ENCODE data around the gene SAMHD1.
"Not testable (repeated sequence)": the region's sequence is repeated elsewhere in the genome, so short reads cannot be mapped to it uniquely, and the experiment has no call there.

The SAMHD1 gene

GRCh38 chr20:36849333-36850065 is 102.0 kb downstream of the SAMHD1 start:
- Histone ChIP-seq H3K36me3 (ENCODE audit: control insufficient read depth in 2 of 2, insufficient read depth in 2 of 2, low read length in 2 of 2) (peaks cover 4 to 5% of the 10 kb centered on the region in 2 donors), H3K27ac (ENCODE audit: low read length) (peak overlapping the region; percentile 98), H3K4me1 (ENCODE audit: control insufficient read depth, insufficient read depth, low read length) (peaks cover 75% of the 10 kb centered on the region), H3K9ac (ENCODE audit: low read length in 2 of 2) (no peak overlapping the region), H3K4me3 (ENCODE audit: low read length in 2 of 2) (no peak overlapping the region), H3K9me3 (ENCODE audit: control insufficient read depth in 2 of 2, low read length in 2 of 2) (peaks cover 0 to 3% of the 10 kb centered on the region in 2 donors), H3K27me3 (ENCODE audit: control insufficient read depth in 1 of 2, insufficient read depth in 2 of 2, low read length in 2 of 2) (no peaks in the 10 kb centered on the region)

GRCh38 chr20:36848677-36849076 is 102.8 kb downstream of the SAMHD1 start:
- H3K9me3 ChIP-seq (ENCODE audit: control insufficient read depth in 2 of 2, low read length in 2 of 2), result peaks cover 0 to 3% of the 10 kb centered on the region in 2 donors
- no peak overlapping the region for H3K9ac ChIP-seq (ENCODE audit: low read length in 2 of 2)
- H3K4me3 ChIP-seq (ENCODE audit: low read length in 2 of 2), result no peak overlapping the region
- no peaks in the 10 kb centered on the region for H3K27me3 ChIP-seq (ENCODE audit: control insufficient read depth in 1 of 2, insufficient read depth in 2 of 2, low read length in 2 of 2)
- H3K4me1 ChIP-seq (ENCODE audit: control insufficient read depth, insufficient read depth, low read length), result peaks cover 70% of the 10 kb centered on the region
- H3K36me3 ChIP-seq (ENCODE audit: control insufficient read depth in 2 of 2, insufficient read depth in 2 of 2, low read length in 2 of 2), result peaks cover 4 to 5% of the 10 kb centered on the region in 2 donors
- H3K27ac ChIP-seq (ENCODE audit: low read length), result peak overlapping the region; percentile 98

- Histone ChIP-seq H3K27me3 (ENCODE audit: control insufficient read depth in 1 of 2, insufficient read depth in 2 of 2, low read length in 2 of 2) (no peaks in the 10 kb centered on the region), H3K9me3 (ENCODE audit: control insufficient read depth in 2 of 2, low read length in 2 of 2) (peaks cover 0 to 3% of the 10 kb centered on the region in 2 donors), H3K27ac (ENCODE audit: low read length) (peak overlapping the region; percentile 98), H3K36me3 (ENCODE audit: control insufficient read depth in 2 of 2, insufficient read depth in 2 of 2, low read length in 2 of 2) (peaks cover 2 to 5% of the 10 kb centered on the region in 2 donors), H3K4me3 (ENCODE audit: low read length in 2 of 2) (no peak overlapping the region), H3K9ac (ENCODE audit: low read length in 2 of 2) (peak overlapping the region; percentile 29 to 66), H3K4me1 (ENCODE audit: control insufficient read depth, insufficient read depth, low read length) (peaks cover 71% of the 10 kb centered on the region)
Measured at GRCh38 chr20:36848078-36848660, 103.3 kb downstream of the SAMHD1 start.

- no peaks in the 10 kb centered on the region for H3K27me3 ChIP-seq (ENCODE audit: control insufficient read depth in 1 of 2, insufficient read depth in 2 of 2, low read length in 2 of 2)
Measured at GRCh38 chr20:36847710-36848040, 103.8 kb downstream of the SAMHD1 start.

GRCh38 chr20:36847009-36847709 is 104.3 kb downstream of the SAMHD1 start:
- Histone ChIP-seq H3K4me3 (ENCODE audit: low read length in 2 of 2) (peak overlapping the region in 1 of 2 donors; percentile 29), H3K4me1 (ENCODE audit: control insufficient read depth, insufficient read depth, low read length) (peaks cover 66% of the 10 kb centered on the region), H3K9ac (ENCODE audit: low read length in 2 of 2) (peak overlapping the region; percentile 66 to 76)

More at GRCh38 chr20:36847710-36848040, 103.8 kb downstream of the SAMHD1 start:
- H3K27ac ChIP-seq (ENCODE audit: low read length), result peak overlapping the region; percentile 98
- peaks cover 71% of the 10 kb centered on the region for H3K4me1 ChIP-seq (ENCODE audit: control insufficient read depth, insufficient read depth, low read length)
- peaks cover 0 to 3% of the 10 kb centered on the region in 2 donors for H3K9me3 ChIP-seq (ENCODE audit: control insufficient read depth in 2 of 2, low read length in 2 of 2)
- peaks cover 2 to 4% of the 10 kb centered on the region in 2 donors for H3K36me3 ChIP-seq (ENCODE audit: control insufficient read depth in 2 of 2, insufficient read depth in 2 of 2, low read length in 2 of 2)
- peak overlapping the region; percentile 66 to 76 for H3K9ac ChIP-seq (ENCODE audit: low read length in 2 of 2)
- H3K4me3 ChIP-seq (ENCODE audit: low read length in 2 of 2), result no peak overlapping the region

GRCh38 chr20:36845288-36845971 is 106.1 kb downstream of the SAMHD1 start:
- Histone ChIP-seq H3K9ac (ENCODE audit: low read length in 2 of 2) (peak overlapping the region; percentile 21 to 59), H3K27me3 (ENCODE audit: control insufficient read depth in 1 of 2, insufficient read depth in 2 of 2, low read length in 2 of 2) (no peaks in the 10 kb centered on the region), H3K27ac (ENCODE audit: low read length) (peak overlapping the region; percentile 98)

More at GRCh38 chr20:36847009-36847709, 104.3 kb downstream of the SAMHD1 start:
- H3K36me3 ChIP-seq (ENCODE audit: control insufficient read depth in 2 of 2, insufficient read depth in 2 of 2, low read length in 2 of 2), result peaks cover 2 to 4% of the 10 kb centered on the region in 2 donors
- H3K27ac ChIP-seq (ENCODE audit: low read length), result peak overlapping the region; percentile 98
- H3K9me3 ChIP-seq (ENCODE audit: control insufficient read depth in 2 of 2, low read length in 2 of 2), result peaks cover 0 to 3% of the 10 kb centered on the region in 2 donors
- H3K27me3 ChIP-seq (ENCODE audit: control insufficient read depth in 1 of 2, insufficient read depth in 2 of 2, low read length in 2 of 2), result no peaks in the 10 kb centered on the region

GRCh38 chr20:36841030-36841429 is 110.5 kb downstream of the SAMHD1 start:
- H3K9me3 ChIP-seq (ENCODE audit: control insufficient read depth in 2 of 2, low read length in 2 of 2); H3K27ac ChIP-seq (ENCODE audit: low read length); H3K4me3 ChIP-seq (ENCODE audit: low read length in 2 of 2); H3K27me3 ChIP-seq (ENCODE audit: control insufficient read depth in 1 of 2, insufficient read depth in 2 of 2, low read length in 2 of 2); H3K9ac ChIP-seq (ENCODE audit: low read length in 2 of 2): not testable (repeated sequence)
- peaks cover 0 to 12% of the 10 kb centered on the region in 2 donors for H3K36me3 ChIP-seq (ENCODE audit: control insufficient read depth in 2 of 2, insufficient read depth in 2 of 2, low read length in 2 of 2)
- H3K4me1 ChIP-seq (ENCODE audit: control insufficient read depth, insufficient read depth, low read length), result peaks cover 31% of the 10 kb centered on the region

More at GRCh38 chr20:36845288-36845971, 106.1 kb downstream of the SAMHD1 start:
- H3K4me1 ChIP-seq (ENCODE audit: control insufficient read depth, insufficient read depth, low read length), result peaks cover 59% of the 10 kb centered on the region
- H3K9me3 ChIP-seq (ENCODE audit: control insufficient read depth in 2 of 2, low read length in 2 of 2), result no peaks in the 10 kb centered on the region
- H3K36me3 ChIP-seq (ENCODE audit: control insufficient read depth in 2 of 2, insufficient read depth in 2 of 2, low read length in 2 of 2), result no peaks in the 10 kb centered on the region
- no peak overlapping the region for H3K4me3 ChIP-seq (ENCODE audit: low read length in 2 of 2)
